Progenitor cell of endocrine pancreas (in vitro differentiated cells): ENCODE measurements around the gene ADI1. TPM values are rescaled to one million over a fixed set of nuclear protein-coding genes. Genes with fewer than 3 reads are reported as not detected.

ENCODE experiments used
- DNase-seq: peaks from one replicate; pipeline ENCODE4 v3.0.0; 2021; ENCODE audit warnings: low spot score; ENCODE audit not compliant: unreplicated experiment
- H3K27ac Mint-ChIP-seq: 2 replicates; pipeline ENCODE4 v1.8.0; 2021; ENCODE audit warnings: mild to moderate bottlenecking, moderate library complexity, mixed read lengths
- H3K27me3 Mint-ChIP-seq: 2 replicates; pipeline ENCODE4 v1.8.0; 2021; ENCODE audit warnings: mixed read lengths
- H3K36me3 Mint-ChIP-seq: 2 replicates; pipeline ENCODE4 v1.8.0; 2022; ENCODE audit warnings: mixed read lengths; ENCODE audit not compliant: insufficient read depth
- H3K4me1 Mint-ChIP-seq: 2 replicates; pipeline ENCODE4 v1.8.0; 2021; ENCODE audit warnings: low read depth, mixed read lengths
- H3K4me3 Mint-ChIP-seq: 2 replicates; pipeline ENCODE4 v1.8.0; 2021; ENCODE audit warnings: low read depth, mild to moderate bottlenecking, moderate library complexity, mixed read lengths
- H3K9me3 Mint-ChIP-seq: 2 replicates; pipeline ENCODE4 v1.8.0; 2021; ENCODE audit warnings: low read depth, mixed read lengths
- CTCF ChIP-seq: fragments of 200-600 bp; sonication (generic); IDR thresholded peaks from one replicate; pipeline ENCODE4 v1.5.0; 2021; ENCODE audit warnings: antibody characterized with exemption, mild to moderate bottlenecking; ENCODE audit not compliant: unreplicated experiment
- total RNA-seq: library from RNA; stranded (reverse); gene quantifications from 2 replicates; pipeline ENCODE4 v1.2.1, GENCODE V29; 2021

Gene ADI1
- total RNA-seq, 1 donor from 2014 or later: 46.6 TPM

- Mint-ChIP-seq H3K4me3 (no peak overlapping the region), H3K36me3 (peaks cover 22% of the 10 kb centered on the region), H3K9me3 (no peaks in the 10 kb centered on the region), H3K27ac (no peak overlapping the region), H3K27me3 (no peaks in the 10 kb centered on the region), H3K4me1 (no peaks in the 10 kb centered on the region)
- no peak for TF ChIP-seq CTCF
- DNase-seq: no peak
These were observed 50.9 kb downstream of the ADI1 start for GRCh38 chr2:3468296-3468988.

- H3K9me3 Mint-ChIP-seq: no peaks in the 10 kb centered on the region
- no peak for DNase-seq
- H3K36me3 Mint-ChIP-seq: peaks cover 18% of the 10 kb centered on the region
- TF ChIP-seq CTCF: no peak
- H3K27ac Mint-ChIP-seq: no peak overlapping the region
- H3K4me3 Mint-ChIP-seq: no peak overlapping the region
- no peaks in the 10 kb centered on the region for H3K27me3 Mint-ChIP-seq
- H3K4me1 Mint-ChIP-seq: no peaks in the 10 kb centered on the region
These were observed 51.7 kb downstream of the ADI1 start for GRCh38 chr2:3467654-3468053.

GRCh38 chr2:3466966-3467365 is 52.4 kb downstream of the ADI1 start:
- H3K27me3 Mint-ChIP-seq: no peaks in the 10 kb centered on the region
- no peak for DNase-seq
- no peaks in the 10 kb centered on the region for H3K4me1 Mint-ChIP-seq
- peaks cover 12% of the 10 kb centered on the region for H3K36me3 Mint-ChIP-seq
- no peaks in the 10 kb centered on the region for H3K9me3 Mint-ChIP-seq
- no peak overlapping the region for H3K27ac Mint-ChIP-seq
- no peak overlapping the region for H3K4me3 Mint-ChIP-seq
- no peak for TF ChIP-seq CTCF

- Mint-ChIP-seq H3K27ac (no peak overlapping the region), H3K4me1 (no peaks in the 10 kb centered on the region), H3K4me3 (no peak overlapping the region), H3K36me3 (peaks cover 12% of the 10 kb centered on the region), H3K9me3 (no peaks in the 10 kb centered on the region), H3K27me3 (no peaks in the 10 kb centered on the region)
- DNase-seq: no peak
- no peak for TF ChIP-seq CTCF
These were observed 52.9 kb downstream of the ADI1 start for GRCh38 chr2:3466482-3466863.

GRCh38 chr2:3465844-3466481 is 53.4 kb downstream of the ADI1 start:
- no peak for DNase-seq
- Mint-ChIP-seq H3K4me1 (no peaks in the 10 kb centered on the region), H3K4me3 (no peak overlapping the region), H3K27me3 (no peaks in the 10 kb centered on the region), H3K36me3 (peaks cover 12% of the 10 kb centered on the region), H3K9me3 (no peaks in the 10 kb centered on the region), H3K27ac (no peak overlapping the region)
- TF ChIP-seq CTCF: no peak
